Lower lobe of right lung (tissue), 2 donors: ENCODE data around the gene CCDC70. TPM values are rescaled to one million over a fixed set of nuclear protein-coding genes. Genes with fewer than 3 reads are reported as not detected.
"Not testable (repeated sequence)": the region's sequence is repeated elsewhere in the genome, so short reads cannot be mapped to it uniquely, and the experiment has no call there.

ENCODE experiments used
- ATAC-seq, 2 donors: fragments of 200-7000 bp; cut with Tn5 transposase; one replicate each; pipeline ENCODE4 v1.9.1; 2020 to 2022; ENCODE audit warnings: mild to moderate bottlenecking in 2 of 2, moderate library complexity in 2 of 2
- DNase-seq: peaks from one replicate; pipeline ENCODE4 v3.0.0-alpha.2; 2020
- H3K27ac ChIP-seq: fragments of 200-600 bp; one replicate; pipeline ENCODE4 v1.8.0; 2022
- H3K27me3 ChIP-seq: fragments of 200-600 bp; one replicate; pipeline ENCODE4 v1.8.0; 2022; ENCODE audit warnings: low read depth
- H3K36me3 ChIP-seq: fragments of 200-600 bp; one replicate; pipeline ENCODE4 v1.8.0; 2022; ENCODE audit warnings: mild to moderate bottlenecking
- H3K4me1 ChIP-seq: fragments of 200-600 bp; one replicate; pipeline ENCODE4 v1.8.0; 2022
- H3K4me3 ChIP-seq: fragments of 200-600 bp; one replicate; pipeline ENCODE4 v1.8.0; 2022; ENCODE audit warnings: mild to moderate bottlenecking
- H3K9me3 ChIP-seq: fragments of 200-600 bp; one replicate; pipeline ENCODE4 v1.8.0; 2022
- intact Hi-C: fragments of 100-400 bp; cut with DNase I; formaldehyde crosslinking; loops from one replicate; pipeline ENCODE4 v1.11.0; 2022
- total RNA-seq: library from RNA; stranded (reverse); fragmentation: NEBNext Ultra II Directional; extraction: Animal tissue kit (Norgen Biotek cat#: 25700); gene quantifications from one replicate; pipeline ENCODE4 v1.2.1, GENCODE V29; 2021
- TF ChIP-seq, protein P1 (sequence below): fragments of 200-600 bp; IDR thresholded peaks from one replicate; pipeline ENCODE4 v1.8.0; 2022; ENCODE audit warnings: antibody characterized with exemption, mild to moderate bottlenecking
- donor health status: DM: no; HTN: yes; CAD: no; lungs with severe emphysema.

CCDC70 gene
- total RNA-seq, 1 donor from 2014 or later, result not detected

DNA sequence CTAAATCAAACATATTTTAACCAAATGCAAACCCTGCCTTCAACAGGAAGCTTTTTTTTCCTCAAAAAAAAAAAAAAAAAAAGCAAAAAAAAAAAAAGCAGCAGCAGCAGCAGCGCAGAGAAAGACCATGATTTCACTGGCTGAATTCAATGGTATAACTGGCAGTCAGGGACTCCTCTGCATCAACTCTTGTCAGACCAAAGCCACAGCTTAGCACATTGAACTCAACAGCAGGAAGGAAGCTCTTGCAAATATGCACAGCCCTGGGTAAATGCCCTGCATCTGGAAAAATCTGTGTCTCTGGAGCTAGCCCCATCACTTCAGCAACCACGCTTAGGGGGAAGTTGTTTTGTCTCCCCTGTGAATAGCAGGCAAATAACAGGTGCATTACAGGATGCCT lies 40.2 kb upstream of the CCDC70 start:
- no peaks in the 10 kb centered on the region for H3K9me3 ChIP-seq
- no peaks in the 10 kb centered on the region for H3K27me3 ChIP-seq
- TF ChIP-seq, protein P1, sequence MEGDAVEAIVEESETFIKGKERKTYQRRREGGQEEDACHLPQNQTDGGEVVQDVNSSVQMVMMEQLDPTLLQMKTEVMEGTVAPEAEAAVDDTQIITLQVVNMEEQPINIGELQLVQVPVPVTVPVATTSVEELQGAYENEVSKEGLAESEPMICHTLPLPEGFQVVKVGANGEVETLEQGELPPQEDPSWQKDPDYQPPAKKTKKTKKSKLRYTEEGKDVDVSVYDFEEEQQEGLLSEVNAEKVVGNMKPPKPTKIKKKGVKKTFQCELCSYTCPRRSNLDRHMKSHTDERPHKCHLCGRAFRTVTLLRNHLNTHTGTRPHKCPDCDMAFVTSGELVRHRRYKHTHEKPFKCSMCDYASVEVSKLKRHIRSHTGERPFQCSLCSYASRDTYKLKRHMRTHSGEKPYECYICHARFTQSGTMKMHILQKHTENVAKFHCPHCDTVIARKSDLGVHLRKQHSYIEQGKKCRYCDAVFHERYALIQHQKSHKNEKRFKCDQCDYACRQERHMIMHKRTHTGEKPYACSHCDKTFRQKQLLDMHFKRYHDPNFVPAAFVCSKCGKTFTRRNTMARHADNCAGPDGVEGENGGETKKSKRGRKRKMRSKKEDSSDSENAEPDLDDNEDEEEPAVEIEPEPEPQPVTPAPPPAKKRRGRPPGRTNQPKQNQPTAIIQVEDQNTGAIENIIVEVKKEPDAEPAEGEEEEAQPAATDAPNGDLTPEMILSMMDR, result no peak
- no peaks in the 10 kb centered on the region for H3K36me3 ChIP-seq
- DNase-seq (no peak), ATAC-seq (no peak)
- no peak overlapping the region for H3K27ac ChIP-seq
- H3K4me1 ChIP-seq, result peaks cover 7% of the 10 kb centered on the region
- H3K4me3 ChIP-seq, result no peak overlapping the region
- intact Hi-C loops, result no loop called here

DNA sequence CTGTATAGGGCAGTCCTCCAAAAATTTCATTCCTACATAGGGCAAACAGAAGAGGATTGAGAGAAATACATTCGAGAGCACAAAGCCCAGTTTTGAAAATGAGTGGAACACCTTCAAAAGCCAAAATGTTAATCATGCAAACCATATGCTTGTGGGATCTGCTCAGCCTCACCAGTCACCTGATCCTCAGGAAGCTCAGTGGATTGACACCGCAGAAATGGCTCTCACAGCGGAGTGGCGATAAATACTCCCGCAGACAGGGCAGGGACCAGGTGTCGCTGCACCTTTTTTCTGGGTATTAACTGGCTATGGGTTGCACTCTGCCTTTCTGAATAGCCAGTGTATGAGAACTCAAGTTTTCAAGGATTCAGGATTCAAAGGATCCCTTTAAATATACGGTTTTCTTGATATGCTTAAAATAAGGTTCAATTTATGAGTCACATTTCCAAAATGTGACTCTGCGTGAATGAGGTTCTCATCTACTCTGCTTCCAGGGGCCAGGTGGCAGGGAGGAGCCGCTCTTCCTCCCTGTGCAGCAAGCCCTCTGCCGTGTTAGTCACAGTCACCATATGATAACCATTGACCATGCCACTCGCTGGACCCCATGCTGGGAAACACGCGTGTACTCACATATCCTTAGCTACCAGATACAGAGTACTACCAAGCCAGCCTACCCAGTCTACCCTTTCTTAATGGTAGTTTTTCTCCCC lies 39.5 kb upstream of the CCDC70 start:
- ATAC-seq (no peak), DNase-seq (no peak)
- intact Hi-C loops, result no loop called here
- no peak overlapping the region for H3K27ac ChIP-seq
- H3K4me1 ChIP-seq, result peaks cover 9% of the 10 kb centered on the region
- TF ChIP-seq, protein P1, result no peak
- H3K4me3 ChIP-seq, result no peak overlapping the region
- H3K9me3 ChIP-seq, result no peaks in the 10 kb centered on the region
- no peaks in the 10 kb centered on the region for H3K36me3 ChIP-seq
- H3K27me3 ChIP-seq, result no peaks in the 10 kb centered on the region

DNA sequence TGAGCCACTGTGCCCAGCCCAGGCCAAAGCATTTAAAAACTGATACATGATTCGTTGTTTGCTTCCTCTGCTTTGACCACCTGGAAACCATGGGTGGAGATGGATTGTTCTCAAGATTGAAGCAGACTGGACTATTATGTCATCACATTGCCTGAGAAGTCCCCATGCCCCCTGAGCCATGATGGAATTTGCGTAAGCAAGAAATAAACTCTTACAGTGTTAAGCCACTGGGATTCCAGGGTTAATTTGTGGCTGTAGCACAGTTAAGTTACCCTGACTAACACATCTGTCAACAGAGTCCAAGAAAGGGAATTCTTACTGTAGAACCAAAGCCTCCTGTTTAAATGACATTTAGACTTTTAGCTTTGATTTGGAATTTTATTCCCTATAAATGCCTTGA lies 38.4 kb upstream of the CCDC70 start:
- no peaks in the 10 kb centered on the region for H3K9me3 ChIP-seq
- TF ChIP-seq, protein P1, result no peak
- H3K4me3 ChIP-seq, result no peak overlapping the region
- H3K27ac ChIP-seq, result peak overlapping the region; percentile 31
- H3K4me1 ChIP-seq, result peaks cover 9% of the 10 kb centered on the region
- no peak for ATAC-seq
- DNase-seq, result no peak
- no peaks in the 10 kb centered on the region for H3K36me3 ChIP-seq
- intact Hi-C loops, result no loop called here
- H3K27me3 ChIP-seq, result no peaks in the 10 kb centered on the region

DNA sequence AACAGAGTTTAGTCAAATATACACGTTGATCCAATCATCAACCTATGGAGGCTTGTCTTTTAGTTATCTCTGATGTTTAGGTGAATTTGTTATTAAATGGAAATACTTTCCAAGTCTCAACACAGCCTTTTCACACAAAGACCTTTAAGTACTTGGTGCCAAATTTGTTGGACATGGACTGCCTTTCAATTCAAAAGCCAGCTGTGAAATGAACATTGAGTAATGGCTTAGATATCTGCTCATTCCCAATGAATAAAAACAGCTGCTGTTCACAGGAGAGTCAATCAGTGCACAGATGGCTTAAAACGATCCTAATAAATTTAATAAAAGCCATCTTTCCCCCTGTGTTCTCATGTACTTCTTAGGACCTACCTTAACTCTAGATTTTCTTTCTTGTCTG lies 37.9 kb upstream of the CCDC70 start:
- TF ChIP-seq, protein P1, result no peak
- Histone ChIP-seq H3K9me3 (no peaks in the 10 kb centered on the region), H3K36me3 (no peaks in the 10 kb centered on the region), H3K27me3 (no peaks in the 10 kb centered on the region), H3K4me1 (peaks cover 9% of the 10 kb centered on the region), H3K27ac (no peak overlapping the region), H3K4me3 (no peak overlapping the region)
- no peak for ATAC-seq
- DNase-seq, result no peak
- intact Hi-C loops, result no loop called here

DNA sequence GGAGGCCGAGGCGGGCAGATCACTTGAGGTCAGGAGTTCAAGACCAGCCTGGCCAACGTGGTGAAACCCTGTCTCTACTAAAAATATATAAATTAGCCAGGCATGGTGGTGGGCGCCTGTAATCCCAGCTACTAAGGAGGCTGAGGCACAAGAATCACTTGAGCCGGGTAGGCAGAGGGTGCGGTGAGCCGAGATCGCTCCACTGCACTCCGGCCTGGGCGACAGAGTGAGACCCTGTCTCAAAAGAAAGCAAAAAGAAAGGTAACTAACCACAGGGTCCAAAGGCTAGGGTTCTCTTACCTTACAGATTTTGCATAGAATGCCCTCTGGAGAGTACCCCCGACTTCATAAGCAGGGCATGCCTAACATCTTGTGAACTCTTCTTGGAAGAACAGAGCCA lies 37.1 kb upstream of the CCDC70 start:
- H3K9me3 ChIP-seq, H3K36me3 ChIP-seq, H3K4me1 ChIP-seq, ATAC-seq, H3K4me3 ChIP-seq, intact Hi-C loops, DNase-seq, H3K27me3 ChIP-seq: not testable (repeated sequence)
- H3K27ac ChIP-seq, result peak overlapping the region; percentile 34

DNA sequence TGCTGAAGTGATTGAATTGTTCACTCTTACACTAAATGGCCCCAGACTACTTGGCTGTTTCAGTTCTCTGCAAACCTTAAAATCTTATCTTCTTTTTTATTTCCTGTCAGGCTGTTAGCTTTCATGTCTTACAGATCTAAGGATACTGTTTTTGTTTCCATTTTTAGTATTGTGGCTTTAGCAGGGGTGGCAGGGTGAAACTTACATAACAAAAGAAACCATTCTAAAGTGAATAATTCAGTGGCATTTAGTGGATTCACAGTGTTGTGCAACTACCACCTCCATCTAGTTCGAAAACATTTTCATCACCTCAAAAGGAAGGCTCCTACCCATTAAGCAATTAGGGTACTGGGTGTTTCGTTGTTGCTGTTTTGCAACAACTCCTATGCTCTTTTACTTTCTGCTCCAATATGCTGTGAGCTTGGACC lies 36.6 kb upstream of the CCDC70 start:
- Histone ChIP-seq H3K4me1 (peaks cover 9% of the 10 kb centered on the region), H3K9me3 (no peaks in the 10 kb centered on the region), H3K36me3 (no peaks in the 10 kb centered on the region), H3K27me3 (no peaks in the 10 kb centered on the region), H3K4me3 (no peak overlapping the region), H3K27ac (peak overlapping the region; percentile 34)
- peak; percentile 51 to 55 for ATAC-seq
- intact Hi-C loops, result no loop called here
- TF ChIP-seq, protein P1, result no peak
- DNase-seq, result no peak
